Endometrial microvascular endothelial cells (primary cell): ENCODE measurements around the gene CYP4F2. TPM values are rescaled to one million over a fixed set of nuclear protein-coding genes. Genes with fewer than 3 reads are reported as not detected.
"Not testable (repeated sequence)": the region's sequence is repeated elsewhere in the genome, so short reads cannot be mapped to it uniquely, and the experiment has no call there.

ENCODE experiments used
- in situ Hi-C: cut with HindIII; loops from 2 replicates; pipeline ENCODE4 v1.10.0; 2017; ENCODE audit warnings: low sequenced_read_pairs, low pct_unique_long_range_greater_than_20kb; ENCODE audit errors: inconsistent ontology term
- total RNA-seq: library from RNA; depleted of rRNA; stranded (reverse); fragments of >200 nt; gene quantifications from one replicate; pipeline ENCODE4 v1.2.3, GENCODE V29; 2015; ENCODE audit errors: inconsistent ontology term

CYP4F2 gene
- total RNA-seq, 1 donor from 2014 or later, result not detected

GRCh38 chr19:15902898-15903297 is 5.0 kb upstream of the CYP4F2 start:
- in situ Hi-C loops, result not testable (repeated sequence)

- in situ Hi-C loops, result no loop called here
Observed at GRCh38 chr19:15902254-15902653, 4.4 kb upstream of the CYP4F2 start.

DNA sequence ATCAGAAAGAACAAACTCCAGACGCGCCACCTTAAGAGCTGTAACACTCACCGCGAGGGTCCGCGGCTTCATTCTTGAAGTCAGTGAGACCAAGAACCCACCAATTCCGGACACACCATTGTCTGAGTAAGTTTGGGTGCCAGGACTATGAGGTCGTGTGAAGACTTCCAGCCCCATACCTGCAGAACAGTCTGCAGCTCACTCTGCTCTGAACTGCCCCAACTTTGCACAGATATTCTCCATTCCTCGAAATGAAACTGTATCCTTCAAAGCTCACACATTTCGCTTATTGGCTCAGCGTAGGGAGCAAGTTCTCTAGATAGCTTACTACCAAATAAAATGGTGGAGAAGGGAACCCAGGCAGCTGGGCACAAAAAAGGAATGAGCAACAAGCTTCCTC is 2.6 kb upstream of the CYP4F2 start:
- in situ Hi-C loops, result no loop called here

- in situ Hi-C loops, result not testable (repeated sequence)
Observed at GRCh38 chr19:15900032-15900431, 2.2 kb upstream of the CYP4F2 start.

- in situ Hi-C loops, result not testable (repeated sequence)
Observed at GRCh38 chr19:15899561-15899960, 1.7 kb upstream of the CYP4F2 start.

- in situ Hi-C loops, result no loop called here
Observed at GRCh38 chr19:15897026-15897737, 692 bp downstream of the CYP4F2 start.

GRCh38 chr19:15895876-15896430 is 1.9 kb downstream of the CYP4F2 start:
- in situ Hi-C loops, result no loop called here

DNA sequence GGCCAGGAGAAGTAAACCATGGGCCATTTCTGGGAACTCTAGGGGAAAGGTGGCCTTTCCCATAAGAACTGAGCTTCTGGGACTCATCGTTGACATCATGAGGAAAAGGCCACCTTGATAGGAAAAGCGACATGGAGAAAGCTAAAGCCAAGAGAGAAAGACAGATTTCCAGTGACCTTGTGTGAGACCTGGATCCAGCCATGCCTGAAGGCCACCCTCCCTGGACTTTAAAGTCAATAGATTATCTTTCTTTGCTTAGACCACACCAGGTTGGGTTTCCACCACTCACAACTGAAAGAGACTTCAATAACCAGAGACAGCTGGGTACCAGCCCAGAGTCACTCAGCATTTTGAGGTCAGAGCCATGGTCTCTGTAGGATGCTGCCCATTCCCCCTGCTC is 3.5 kb downstream of the CYP4F2 start:
- in situ Hi-C loops, result loop anchor here (5.0 kb wide), 1 partner anchor 252 kb away; the partner anchor contains the start of gene CYP4F3

DNA sequence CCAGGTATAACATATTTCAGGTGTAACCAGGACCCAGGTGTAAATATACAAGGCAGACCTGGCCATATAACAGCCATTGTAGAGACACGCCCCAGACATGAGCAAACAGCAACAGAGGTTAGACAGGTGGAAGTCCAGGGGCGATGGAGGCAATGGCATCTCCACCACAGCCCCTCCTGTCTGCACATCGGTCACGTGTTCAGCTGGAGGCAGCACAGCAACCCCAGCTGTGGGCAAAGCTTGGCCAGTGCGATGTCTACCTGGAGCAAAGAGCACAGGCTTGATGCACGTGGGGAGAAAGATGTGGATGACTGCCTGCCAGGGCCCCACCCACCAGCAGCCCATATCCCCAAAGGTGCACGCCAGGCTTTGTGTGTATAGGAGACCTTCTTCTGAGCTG is 4.4 kb downstream of the CYP4F2 start:
- in situ Hi-C loops, result loop anchor here (5.0 kb wide), 1 partner anchor 251 kb away; the partner anchor contains the start of gene CYP4F3

DNA sequence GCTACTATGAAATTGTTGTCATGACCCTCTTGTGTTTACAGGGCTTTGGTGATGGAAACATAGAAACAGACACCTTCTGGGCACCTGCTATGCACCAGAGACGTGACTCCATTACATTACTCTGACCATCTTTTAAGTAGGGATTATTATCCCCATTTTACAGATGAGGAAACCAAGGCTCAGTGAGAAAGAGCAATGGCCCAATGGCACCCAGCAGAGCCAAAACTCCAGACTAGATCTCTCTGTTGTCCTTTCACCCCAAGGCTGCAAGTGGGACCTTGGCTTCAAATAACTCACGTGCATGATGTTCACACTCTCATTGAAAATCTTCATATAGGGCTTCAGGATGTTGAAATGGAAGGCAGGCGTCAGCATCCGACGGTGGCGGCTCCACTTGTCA is 5.9 kb downstream of the CYP4F2 start:
- in situ Hi-C loops, result loop anchor here (5.0 kb wide), 1 partner anchor 250 kb away; the partner anchor contains the start of gene CYP4F3

DNA sequence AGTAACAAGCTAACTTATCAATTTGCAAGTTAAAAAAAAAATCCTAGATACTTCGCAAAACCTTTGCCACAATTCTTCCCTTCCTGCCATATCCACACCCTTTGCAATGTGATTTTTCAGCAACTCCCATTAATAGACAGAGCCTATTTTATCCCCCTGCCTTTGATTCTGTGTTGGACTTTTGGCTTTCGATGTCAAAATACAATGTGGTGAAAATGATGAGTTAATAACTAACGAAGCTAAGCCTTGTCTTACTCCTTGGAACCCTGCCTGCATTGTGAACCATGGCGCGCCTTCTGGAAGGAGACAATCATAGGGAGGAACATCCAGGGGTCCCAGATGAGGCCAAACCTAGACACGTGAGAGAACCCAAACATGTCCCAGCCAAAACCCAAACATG is 6.4 kb downstream of the CYP4F2 start:
- in situ Hi-C loops, result loop anchor here (5.0 kb wide), 1 partner anchor 249 kb away; the partner anchor contains the start of gene CYP4F3

DNA sequence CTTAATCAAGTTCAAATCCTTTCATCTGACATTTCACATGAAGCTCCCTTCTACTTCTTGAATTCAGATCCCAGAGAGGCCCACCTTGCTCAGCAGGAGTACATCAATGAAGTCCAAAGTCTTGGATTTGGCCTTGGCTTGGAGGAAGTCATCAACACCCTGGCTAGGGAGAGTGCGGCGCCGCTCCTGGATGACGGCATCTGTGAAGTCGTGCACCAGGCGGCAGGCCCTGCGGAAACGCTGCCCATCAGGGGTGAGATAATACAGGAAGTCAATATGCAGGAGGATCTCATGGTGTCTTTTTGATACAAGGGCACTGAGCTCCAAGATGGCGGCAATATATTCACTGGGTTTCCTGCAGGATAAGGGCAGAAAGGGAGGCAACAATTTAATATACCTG is 8.5 kb downstream of the CYP4F2 start:
- in situ Hi-C loops, result not testable (repeated sequence)

DNA sequence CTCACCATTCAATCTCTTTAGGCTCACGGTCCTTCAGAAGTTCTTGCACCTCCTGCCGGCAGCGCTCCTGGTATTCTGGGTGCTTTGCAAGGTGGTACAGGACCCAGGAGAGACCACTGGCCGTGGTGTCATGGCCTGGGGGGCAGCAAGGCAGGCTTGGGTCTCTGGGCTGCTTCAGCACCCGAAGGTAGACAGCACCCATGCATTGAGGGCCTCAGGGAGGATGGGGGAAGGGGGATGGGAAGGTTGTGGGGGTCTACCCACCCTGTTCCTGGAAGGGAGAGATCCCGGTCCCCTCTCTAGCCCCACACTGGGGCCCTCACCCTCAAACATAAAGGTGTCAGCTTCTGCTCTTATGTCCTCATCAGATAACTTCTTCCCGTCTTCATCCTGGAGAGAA is 12.0 kb downstream of the CYP4F2 start:
- in situ Hi-C loops, result no loop called here

DNA sequence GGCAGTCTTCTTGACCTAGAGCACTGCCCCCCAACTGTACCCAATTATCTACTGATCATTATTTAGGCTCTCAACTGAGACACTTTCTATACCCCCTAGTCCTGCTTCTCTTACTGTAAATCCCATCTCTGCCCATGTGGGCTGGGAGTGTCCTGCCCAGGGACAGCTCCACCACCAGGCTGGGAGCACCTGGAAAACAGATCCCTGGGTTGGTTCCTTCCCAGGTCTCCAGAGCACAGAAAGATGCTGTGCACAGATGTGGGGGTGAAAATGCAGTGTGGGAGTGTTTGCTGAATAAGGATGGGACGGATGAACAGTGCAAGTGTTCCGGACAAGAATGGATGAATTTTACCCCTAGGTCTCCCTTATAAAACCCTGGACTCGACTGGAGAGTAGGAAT is 12.7 kb downstream of the CYP4F2 start:
- in situ Hi-C loops, result no loop called here

DNA sequence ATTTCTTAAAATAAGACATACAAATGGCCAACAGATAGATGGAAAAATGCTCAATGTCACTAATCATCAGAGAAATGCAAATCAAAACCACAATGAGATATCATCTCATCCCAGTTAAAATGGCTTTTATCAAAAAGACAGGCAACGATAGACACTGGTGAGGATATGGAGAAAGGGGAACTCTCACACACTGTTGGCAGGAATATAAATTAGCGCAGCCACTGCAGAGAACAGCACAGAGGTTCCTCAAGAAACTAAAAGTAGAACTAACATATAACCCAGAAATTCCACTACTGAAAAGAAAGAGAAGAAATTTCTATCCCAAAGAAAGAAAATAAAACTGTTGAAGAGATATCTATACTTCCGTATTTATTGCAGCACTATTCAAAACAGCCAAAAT is 14.5 kb downstream of the CYP4F2 start:
- in situ Hi-C loops, result not testable (repeated sequence)

DNA sequence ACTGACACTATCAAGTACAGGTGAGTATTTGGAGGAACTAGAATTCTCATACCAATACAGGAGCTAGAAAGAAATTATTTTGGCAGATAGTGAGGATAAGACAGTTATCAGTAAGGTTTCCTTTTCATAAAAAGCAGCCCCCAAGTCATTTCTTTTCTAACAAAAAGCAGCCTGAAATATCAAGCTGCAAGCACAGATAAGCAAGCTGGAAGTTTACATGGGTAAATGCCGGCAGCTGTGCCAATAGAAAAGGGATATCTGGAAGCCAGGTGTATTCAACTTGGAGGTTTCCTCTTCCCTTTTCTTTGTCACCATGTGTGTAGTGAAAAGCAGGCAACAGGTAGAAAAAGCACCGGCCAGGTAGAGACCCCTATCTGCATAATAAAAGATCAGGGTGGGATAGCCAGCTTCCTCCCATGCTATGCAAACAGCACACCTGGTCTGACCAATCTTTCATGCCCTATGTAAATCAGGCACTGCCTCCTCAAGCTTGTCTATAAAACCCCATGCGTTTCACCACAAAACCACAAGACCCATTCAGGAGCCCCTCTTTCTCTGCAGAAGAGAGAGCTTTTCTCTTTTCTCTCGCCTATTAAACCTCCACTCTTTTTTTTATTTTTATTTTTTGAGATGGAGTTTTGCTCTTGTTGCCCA is 22.9 kb downstream of the CYP4F2 start:
- in situ Hi-C loops, result no loop called here

DNA sequence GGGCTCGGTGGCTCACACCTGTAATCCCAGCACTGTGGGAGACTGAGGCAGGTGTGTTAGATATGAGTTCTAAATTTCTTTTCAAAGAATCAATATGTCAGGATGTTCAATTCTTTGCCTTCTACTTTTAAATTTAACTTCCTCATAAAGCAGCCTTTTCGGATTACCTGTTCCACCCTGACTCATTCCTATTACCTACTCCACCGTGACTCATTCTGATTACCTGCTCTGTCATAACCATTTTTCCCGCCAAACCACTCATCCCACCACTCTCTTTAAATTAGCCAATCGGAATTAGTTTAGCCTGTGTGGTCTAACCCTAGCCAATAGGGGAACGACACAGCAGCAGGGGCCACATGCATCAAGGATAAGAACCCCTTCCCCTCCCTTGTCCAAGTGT is 24.1 kb downstream of the CYP4F2 start:
- in situ Hi-C loops, result not testable (repeated sequence)

- in situ Hi-C loops, result no loop called here
Observed at GRCh38 chr19:15871570-15871969, 26.3 kb downstream of the CYP4F2 start.

- in situ Hi-C loops, result no loop called here
Observed at GRCh38 chr19:15869873-15870272, 28.0 kb downstream of the CYP4F2 start.

DNA sequence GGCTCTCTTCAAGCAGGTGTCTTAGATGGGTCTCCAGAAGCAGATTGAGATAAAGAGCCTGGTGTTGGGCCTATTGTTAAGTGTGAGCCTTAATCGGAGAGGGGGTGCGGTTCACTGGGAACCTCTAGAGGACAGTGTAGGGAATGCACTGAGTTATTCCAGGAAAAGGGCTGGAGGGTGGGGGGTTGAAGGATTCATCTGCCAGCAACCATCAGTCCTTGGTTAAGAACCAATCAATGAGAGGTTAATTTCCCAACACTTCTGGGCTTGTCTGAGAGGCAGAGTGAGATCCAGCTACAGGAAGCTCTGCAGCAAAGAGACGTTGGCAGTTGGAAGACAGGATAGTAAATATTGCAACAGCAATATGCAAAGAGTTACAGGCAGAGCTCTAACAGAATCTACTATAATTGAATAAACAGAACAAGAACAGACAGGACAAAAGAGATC is 28.7 kb downstream of the CYP4F2 start:
- in situ Hi-C loops, result no loop called here
